Mesenchymal stem cell (in vitro differentiated cells and primary cell): Measurements from ENCODE around the gene GBA2.

Source experiments
- DNase-seq: peaks from one replicate; pipeline ENCODE4 v3.0.0-alpha.2; 2013
- H2AFZ ChIP-seq: one replicate; pipeline ENCODE4 v1.6.1; 2013; ENCODE audit warnings: low read depth, mild to moderate bottlenecking, control low read depth, inconsistent platforms, low read length, moderate library complexity
- H2AK5ac ChIP-seq: 2 replicates; pipeline ENCODE4 v1.6.1; 2013; ENCODE audit warnings: low read length, moderate library complexity, mild to moderate bottlenecking, inconsistent platforms; ENCODE audit not compliant: severe bottlenecking
- H2BK120ac ChIP-seq: one replicate; pipeline ENCODE4 v1.6.1; 2013; ENCODE audit warnings: low read depth, mild to moderate bottlenecking, inconsistent platforms, low read length, moderate library complexity
- H2BK12ac ChIP-seq, 2 experiments: one replicate each; pipeline ENCODE4 v1.6.1; 2013; ENCODE audit warnings: inconsistent platforms in 2 of 2, low read length in 2 of 2, mild to moderate bottlenecking in 2 of 2, moderate library complexity in 2 of 2, control low read depth in 1 of 2
- H2BK15ac ChIP-seq: one replicate; pipeline ENCODE4 v1.6.1; 2013; ENCODE audit warnings: mild to moderate bottlenecking, low read depth, inconsistent platforms; ENCODE audit not compliant: poor library complexity, severe bottlenecking
- H2BK5ac ChIP-seq: 2 replicates; pipeline ENCODE4 v1.6.1; 2013; ENCODE audit warnings: low read depth, mild to moderate bottlenecking, low read length, control low read depth, inconsistent platforms; ENCODE audit not compliant: poor library complexity, severe bottlenecking
- H3K14ac ChIP-seq, 2 experiments: one replicate each; pipeline ENCODE4 v1.6.1; 2013; ENCODE audit warnings: inconsistent platforms in 2 of 2, low read length in 2 of 2, control low read depth in 1 of 2, mild to moderate bottlenecking in 1 of 2, moderate library complexity in 1 of 2
- H3K18ac ChIP-seq, 2 experiments: one replicate each; pipeline ENCODE4 v1.6.1; 2013; ENCODE audit warnings: inconsistent platforms in 2 of 2, low read length in 2 of 2, control low read depth in 1 of 2, low read depth in 1 of 2, mild to moderate bottlenecking in 1 of 2
- H3K23ac ChIP-seq, 2 experiments: one replicate each; pipeline ENCODE4 v1.6.1; 2013; ENCODE audit warnings: inconsistent platforms in 2 of 2, low read length in 2 of 2, mild to moderate bottlenecking in 2 of 2, moderate library complexity in 2 of 2, control low read depth in 1 of 2
- H3K27ac ChIP-seq: 2 replicates; pipeline ENCODE4 v1.5.1; 2013; ENCODE audit warnings: mild to moderate bottlenecking, moderate library complexity, low read length, control low read depth, inconsistent platforms; ENCODE audit not compliant: poor library complexity, severe bottlenecking
- H3K27me3 ChIP-seq, 2 experiments: 2 replicates each; pipeline versions ENCODE4 v1.6.1 to v1.7.0; 2013; ENCODE audit warnings: low read length in 2 of 2, mild to moderate bottlenecking in 2 of 2, moderate library complexity in 2 of 2, control low read depth in 1 of 2, inconsistent platforms in 1 of 2; ENCODE audit not compliant: control insufficient read depth in 1 of 2, insufficient read depth in 1 of 2
- H3K36me3 ChIP-seq, 2 experiments: 2 replicates each; pipeline versions ENCODE4 v1.6.1 to v1.7.0; 2013; ENCODE audit warnings: low read length in 2 of 2, control low read depth in 1 of 2, inconsistent platforms in 1 of 2, low read depth in 1 of 2, mild to moderate bottlenecking in 1 of 2; ENCODE audit not compliant: insufficient read depth in 2 of 2, control insufficient read depth in 1 of 2
- H3K4ac ChIP-seq, 2 experiments: one replicate each; pipeline ENCODE4 v1.6.1; 2013; ENCODE audit warnings: inconsistent platforms in 2 of 2, low read length in 2 of 2, mild to moderate bottlenecking in 2 of 2, moderate library complexity in 2 of 2, control low read depth in 1 of 2, low read depth in 1 of 2
- H3K4me1 ChIP-seq: 2 replicates; pipeline ENCODE4 v1.6.1; 2013; ENCODE audit warnings: low read depth, low read length, control low read depth; ENCODE audit not compliant: control insufficient read depth, insufficient read depth
- H3K4me2 ChIP-seq: 2 replicates; pipeline ENCODE4 v1.6.1; 2013; ENCODE audit warnings: low read length, mild to moderate bottlenecking, inconsistent platforms; ENCODE audit not compliant: poor library complexity, severe bottlenecking
- H3K4me3 ChIP-seq, 2 experiments: 2 replicates each; pipeline versions ENCODE4 v1.5.1 to v1.7.0; 2013; ENCODE audit warnings: low read length in 2 of 2, mild to moderate bottlenecking in 2 of 2, control low read depth in 1 of 2, low read depth in 1 of 2; ENCODE audit not compliant: insufficient read depth in 1 of 2
- H3K79me1 ChIP-seq: replicated peaks from 2 replicates; pipeline ENCODE4 v1.6.1; 2013; ENCODE audit warnings: mild to moderate bottlenecking, control low read depth, low read length, inconsistent platforms; ENCODE audit not compliant: poor library complexity, severe bottlenecking
- H3K9ac ChIP-seq: 2 replicates; pipeline ENCODE4 v1.7.0; 2013; ENCODE audit warnings: mild to moderate bottlenecking, low read length, moderate library complexity
- H3K9me3 ChIP-seq: 2 replicates; pipeline ENCODE4 v1.7.0; 2013; ENCODE audit warnings: mild to moderate bottlenecking, low read length; ENCODE audit not compliant: control insufficient read depth
- H4K8ac ChIP-seq: one replicate; pipeline ENCODE4 v1.6.1; 2013; ENCODE audit warnings: inconsistent platforms, mild to moderate bottlenecking, low read length, moderate library complexity
- H4K91ac ChIP-seq: one replicate; pipeline ENCODE4 v1.6.1; 2013; ENCODE audit warnings: mild to moderate bottlenecking, low read length, inconsistent platforms
- WGBS: methylation state at CpG from one replicate; pipeline ENCODE4 v1.1.7; 2013; ENCODE audit warnings: mixed read lengths; 5-methylcytosine and 5-hydroxymethylcytosine counted together

Gene GBA2

GRCh38 chr9:35792826-35793225 is 43.8 kb upstream of the GBA2 start:
- Histone ChIP-seq H3K18ac (peak overlapping the region in 1 of 2 experiments; percentile 13), H2BK15ac (no peak overlapping the region), H2AK5ac (no peak overlapping the region), H2BK120ac (no peak overlapping the region), H3K36me3 (peaks cover 0 to 6% of the 10 kb centered on the region in 2 experiments), H3K4me3 (peak overlapping the region in 1 of 2 experiments; percentile 77), H3K4ac (peak overlapping the region in 1 of 2 experiments; percentile 36), H2AFZ (no peak overlapping the region), H3K27me3 (no peaks in the 10 kb centered on the region), H3K14ac (no peak overlapping the region), H3K23ac (no peak overlapping the region), H2BK12ac (no peak overlapping the region), H3K79me1 (peaks cover 28% of the 10 kb centered on the region), H4K8ac (no peak overlapping the region), H2BK5ac (no peak overlapping the region), H3K4me1 (peaks cover 29% of the 10 kb centered on the region), H3K9ac (peak overlapping the region; percentile 75), H4K91ac (no peak overlapping the region), H3K27ac (no peak overlapping the region), H3K4me2 (no peak overlapping the region), H3K9me3 (no peaks in the 10 kb centered on the region)
- DNase-seq = no peak
- WGBS = 95% methylated on average over 14 of the region's 14 CpGs

DNA sequence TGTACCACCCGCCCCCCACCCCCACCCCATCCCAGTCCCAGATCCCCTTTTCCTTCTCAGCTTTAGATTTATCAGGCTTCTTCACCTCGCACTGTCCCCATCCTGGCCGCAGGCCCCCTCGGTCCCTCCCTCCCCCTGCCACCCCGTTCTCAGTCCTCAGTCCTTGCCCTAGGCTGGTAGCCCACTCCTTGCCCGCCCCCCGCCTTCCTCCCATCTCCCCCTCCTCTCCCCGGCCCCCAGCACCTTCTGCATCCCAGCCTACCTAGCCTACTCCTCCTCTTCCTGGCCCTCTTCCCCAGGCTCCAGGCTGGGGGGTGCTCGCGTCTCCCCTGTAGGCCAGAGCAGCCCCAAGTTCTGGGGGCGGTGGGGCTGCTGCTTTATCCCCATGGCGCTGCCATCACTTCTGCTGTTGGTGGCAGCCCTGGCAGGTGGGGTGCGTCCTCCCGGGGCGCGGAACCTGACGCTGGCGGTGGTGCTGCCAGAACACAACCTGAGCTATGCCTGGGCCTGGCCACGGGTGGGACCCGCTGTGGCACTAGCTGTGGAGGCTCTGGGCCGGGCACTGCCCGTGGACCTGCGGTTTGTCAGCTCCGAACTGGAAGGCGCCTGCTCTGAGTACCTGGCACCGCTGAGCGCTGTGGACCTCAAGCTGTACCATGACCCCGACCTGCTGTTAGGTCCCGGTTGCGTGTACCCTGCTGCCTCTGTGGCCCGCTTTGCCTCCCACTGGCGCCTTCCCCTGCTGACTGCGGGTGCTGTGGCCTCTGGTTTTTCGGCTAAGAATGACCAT is 43.2 kb upstream of the GBA2 start:
- Histone ChIP-seq H2AFZ (peak overlapping the region; percentile 73), H3K4ac (peak overlapping the region; percentile 17 to 36), H3K18ac (peak overlapping the region; percentile 93 to 95), H3K9ac (peak overlapping the region; percentile 91), H2BK5ac (no peak overlapping the region), H3K4me3 (peak overlapping the region; percentile 65 to 77), H2AK5ac (no peak overlapping the region), H3K14ac (no peak overlapping the region), H3K4me1 (peaks cover 28% of the 10 kb centered on the region), H3K27me3 (no peaks in the 10 kb centered on the region), H3K79me1 (peaks cover 26% of the 10 kb centered on the region), H3K27ac (no peak overlapping the region), H2BK120ac (no peak overlapping the region), H3K36me3 (peaks cover 0 to 6% of the 10 kb centered on the region in 2 experiments), H4K8ac (peak overlapping the region; percentile 71), H3K23ac (peak overlapping the region in 1 of 2 experiments; percentile 67), H4K91ac (peak overlapping the region; percentile 31), H3K9me3 (no peaks in the 10 kb centered on the region), H3K4me2 (peak overlapping the region; percentile 80), H2BK15ac (no peak overlapping the region), H2BK12ac (peak overlapping the region in 1 of 2 experiments; percentile 7)
- no peak for DNase-seq
- 84% methylated on average over 32 of the region's 34 CpGs for WGBS

- peak within 1 kb of the TSS; percentile 96 for H4K8ac ChIP-seq
- H4K91ac ChIP-seq = peak within 1 kb of the TSS; percentile 90
- no peak within 1 kb of the TSS for H2AK5ac ChIP-seq
- H2AFZ ChIP-seq = peak within 1 kb of the TSS; percentile 84
- peak within 1 kb of the TSS; percentile 91 for H3K9ac ChIP-seq
- peak within 1 kb of the TSS; percentile 54 for H2BK15ac ChIP-seq
- H3K79me1 ChIP-seq = peaks cover 19% of the 10 kb centered on the region
- H2BK5ac ChIP-seq = no peak within 1 kb of the TSS
- no peak within 1 kb of the TSS for H3K27ac ChIP-seq
- H2BK120ac ChIP-seq = peak within 1 kb of the TSS; percentile 96
- peak within 1 kb of the TSS; percentile 80 for H3K4me2 ChIP-seq
- peak within 1 kb of the TSS; percentile 30 to 68 for H2BK12ac ChIP-seq
- H3K36me3 ChIP-seq = peaks cover 0 to 6% of the 10 kb centered on the region in 2 experiments
- H3K4ac ChIP-seq = peak within 1 kb of the TSS; percentile 86 to 99
- no peaks in the 10 kb centered on the region for H3K9me3 ChIP-seq
- H3K4me3 ChIP-seq = peak within 1 kb of the TSS; percentile 65 to 77
- peak within 1 kb of the TSS; percentile 93 to 95 for H3K18ac ChIP-seq
- peak; percentile 43 for DNase-seq
- H3K14ac ChIP-seq = peak within 1 kb of the TSS in 1 of 2 experiments; percentile 97
- H3K4me1 ChIP-seq = peaks cover 27% of the 10 kb centered on the region
- peak within 1 kb of the TSS in 1 of 2 experiments; percentile 67 for H3K23ac ChIP-seq
- no peaks in the 10 kb centered on the region for H3K27me3 ChIP-seq
- WGBS = 6% methylated on average over 27 of the region's 64 CpGs
These were observed 42.4 kb upstream of the GBA2 start, which contains the start of gene NPR2 for GRCh38 chr9:35791297-35791921. NPR2 (plus strand) TSS chr9:35791591; CDS start chr9:35792409, 818 bp downstream.
